ENCODE data around the gene NKTR. TPM values are rescaled to one million over a fixed set of nuclear protein-coding genes. Genes with fewer than 3 reads are reported as not detected.

Gene NKTR
- total and polyA plus RNA-seq, 2 of the 13 experiments (the other 11 are each of a cell fraction or from before 2014, with no cell fraction given): 41.3 to 59.6 TPM

GRCh38 chr3:42601896-42602581 lies 1.6 kb downstream of the NKTR start:
- no peak overlapping the region for H2AFZ ChIP-seq (ENCODE audit: low read length)
- H3K36me3 ChIP-seq (replicated peaks in 1 of 2; ENCODE audit: control insufficient read depth in 1 of 2, insufficient read depth in 2 of 2, low read length in 2 of 2): peaks cover 0 to 3% of the 10 kb centered on the region in 2 experiments; a peak in 2 of 5 replicates
- WGBS (ENCODE audit: low lambda C conversion rate): 28% methylated on average over 9 of the region's 9 CpGs
- peak overlapping the region; percentile 81 for H3K4me2 ChIP-seq (ENCODE audit: low read depth, low read length)
- H3K9ac ChIP-seq (ENCODE audit: insufficient read depth, low read depth, low read length): peak overlapping the region; percentile 92
- ChIA-PET POLR2A (interaction anchor here (2.0 to 3.6 kb wide), 3 partner anchors 11 to 154 kb away, joined by 8 to 76 read pairs (median 24); partner anchors contain the start of gene SS18L2), CTCF (ENCODE audit: low intra/inter-chr PET ratio, low total read pairs) (no interaction called here)
- H3K4me1 ChIP-seq (ENCODE audit: insufficient read depth, low read length): peaks cover 43% of the 10 kb centered on the region
- in situ Hi-C loops (cut with HindIII; ENCODE audit: extremely low pct_ligation_motif_present, low pct_unique_long_range_greater_than_20kb) (no loop called here), intact Hi-C loops (cut with micrococcal nuclease; ENCODE audit: unreplicated experiment) (loop anchor here (2.0 to 5.0 kb wide), 2 partner anchors 29 to 130 kb away; no protein-coding TSS in a partner anchor)
- no TSS peak for BruUV-seq (replicated peaks)
- ATAC-seq (no peak), FAIRE-seq (no peak), DNase-seq (ENCODE audit: low spot score) (peak; percentile 39)
- H3K27me3 ChIP-seq (ENCODE audit: control insufficient read depth in 1 of 2, insufficient read depth in 2 of 2, low read length in 2 of 2): no peaks in the 10 kb centered on the region; a peak in 1 of 5 replicates
- H3K79me2 ChIP-seq (ENCODE audit: insufficient read depth, low read length): peaks cover 61% of the 10 kb centered on the region
- no peak for TF ChIP-seq ZNF781 (CRISPR knock-in tag; IDR thresholded peaks at IDR 0.05; ENCODE audit: borderline replicate concordance, not compliant biosample characterization)
- 0 out of 2 replicates have a peak, but pooled peaks have one; percentile 21 for TF ChIP-seq CTCF (CRISPR knock-in tag; IDR thresholded peaks at IDR 0.05)
- no peak for TF ChIP-seq ZBTB38 (CRISPR knock-in tag; IDR thresholded peaks at IDR 0.05)
- no peak for TF ChIP-seq BCL6 (CRISPR knock-in tag; IDR thresholded peaks at IDR 0.05)
- no peak for TF ChIP-seq ZNF576 (CRISPR knock-in tag; IDR thresholded peaks at IDR 0.05)
- no peak for TF ChIP-seq ZNF484 (CRISPR knock-in tag; IDR thresholded peaks at IDR 0.05; ENCODE audit: borderline replicate concordance, low read depth)
- TF ChIP-seq ZNF260 (CRISPR knock-in tag; IDR thresholded peaks at IDR 0.05; ENCODE audit: borderline replicate concordance, low read depth): peak; percentile 97
- TF ChIP-seq ERF (CRISPR knock-in tag; IDR thresholded peaks at IDR 0.05): no peak
- peak; percentile 13; the same call in 1 of the 2 replicates for TF ChIP-seq RBFOX2 (IDR thresholded peaks at IDR 0.05; ENCODE audit: low read depth, low read length)
- 0 out of 2 replicates have a peak, but pooled peaks have one; percentile 10 for TF ChIP-seq KMT2B (CRISPR knock-in tag; IDR thresholded peaks at IDR 0.05)
- no peak for TF ChIP-seq ZNF251 (CRISPR knock-in tag; IDR thresholded peaks at IDR 0.05)
- no peak for TF ChIP-seq ZNF138 (CRISPR knock-in tag; IDR thresholded peaks at IDR 0.05; ENCODE audit: low read depth)
- TF ChIP-seq IRF1 (CRISPR knock-in tag; IDR thresholded peaks at IDR 0.05; ENCODE audit: low read depth): no peak
- no peak for TF ChIP-seq HNRNPH1 (optimal IDR thresholded peaks at IDR 0.05; ENCODE audit: low read depth, low read length)
- no peak for TF ChIP-seq ZNF33A (CRISPR knock-in tag; IDR thresholded peaks at IDR 0.05; ENCODE audit: borderline replicate concordance)
- TF ChIP-seq PRDM15 (CRISPR knock-in tag; IDR thresholded peaks at IDR 0.05): no peak
- no peak for TF ChIP-seq ZNF773 (CRISPR knock-in tag; IDR thresholded peaks at IDR 0.05; ENCODE audit: borderline replicate concordance)
- H3K27ac ChIP-seq (ENCODE audit: extremely low read length, insufficient read depth, low read length): peak overlapping the region; percentile 98
- H4K20me1 ChIP-seq (ENCODE audit: insufficient read depth, low read length): peaks cover 40% of the 10 kb centered on the region
- no peaks in the 10 kb centered on the region for H3K9me3 ChIP-seq (ENCODE audit: low read length)
- peak overlapping the region; percentile 74 to 85 (median 79) for H3K4me3 ChIP-seq (replicated peaks in 1 of 3; ENCODE audit: insufficient read depth in 1 of 3, low read depth in 2 of 3, low read length in 3 of 3)
